Lower lobe of right lung (tissue), 2 donors: Measurements from ENCODE around the gene CDC45. TPM values are rescaled to one million over a fixed set of nuclear protein-coding genes. Genes with fewer than 3 reads are reported as not detected.

Experiments used
- ATAC-seq, 2 donors: fragments of 200-7000 bp; cut with Tn5 transposase; one replicate each; pipeline ENCODE4 v1.9.1; 2020 to 2022; ENCODE audit warnings: mild to moderate bottlenecking in 2 of 2, moderate library complexity in 2 of 2
- DNase-seq: peaks from one replicate; pipeline ENCODE4 v3.0.0-alpha.2; 2020
- H3K27ac ChIP-seq: fragments of 200-600 bp; one replicate; pipeline ENCODE4 v1.8.0; 2022
- H3K27me3 ChIP-seq: fragments of 200-600 bp; one replicate; pipeline ENCODE4 v1.8.0; 2022; ENCODE audit warnings: low read depth
- H3K36me3 ChIP-seq: fragments of 200-600 bp; one replicate; pipeline ENCODE4 v1.8.0; 2022; ENCODE audit warnings: mild to moderate bottlenecking
- H3K4me1 ChIP-seq: fragments of 200-600 bp; one replicate; pipeline ENCODE4 v1.8.0; 2022
- H3K4me3 ChIP-seq: fragments of 200-600 bp; one replicate; pipeline ENCODE4 v1.8.0; 2022; ENCODE audit warnings: mild to moderate bottlenecking
- H3K9me3 ChIP-seq: fragments of 200-600 bp; one replicate; pipeline ENCODE4 v1.8.0; 2022
- CTCF ChIP-seq: fragments of 200-600 bp; IDR thresholded peaks from one replicate; pipeline ENCODE4 v1.8.0; 2022; ENCODE audit warnings: antibody characterized with exemption, mild to moderate bottlenecking
- intact Hi-C: fragments of 100-400 bp; cut with DNase I; formaldehyde crosslinking; loops from one replicate; pipeline ENCODE4 v1.11.0; 2022
- total RNA-seq: library from RNA; stranded (reverse); fragmentation: NEBNext Ultra II Directional; extraction: Animal tissue kit (Norgen Biotek cat#: 25700); gene quantifications from one replicate; pipeline ENCODE4 v1.2.1, GENCODE V29; 2021
- donor health status: DM: no; HTN: yes; CAD: no; lungs with severe emphysema.

The CDC45 gene
- total RNA-seq, 1 donor from 2014 or later, result 1.4 TPM

GRCh38 chr22:19554834-19555404, 75.2 kb downstream of the CDC45 start:
- no peaks in the 10 kb centered on the region for H3K36me3 ChIP-seq
- no peaks in the 10 kb centered on the region for H3K27me3 ChIP-seq
- intact Hi-C loops, result no loop called here
- peaks cover 10% of the 10 kb centered on the region for H3K4me1 ChIP-seq
- DNase-seq (no peak), ATAC-seq (peak; percentile 65 to 67)
- H3K9me3 ChIP-seq, result no peaks in the 10 kb centered on the region
- peak overlapping the region; percentile 19 for H3K27ac ChIP-seq
- TF ChIP-seq CTCF, result peak; percentile 22
- H3K4me3 ChIP-seq, result no peak overlapping the region

- Histone ChIP-seq H3K4me3 (no peak overlapping the region), H3K4me1 (peaks cover 10% of the 10 kb centered on the region), H3K9me3 (no peaks in the 10 kb centered on the region), H3K36me3 (no peaks in the 10 kb centered on the region), H3K27me3 (no peaks in the 10 kb centered on the region), H3K27ac (no peak overlapping the region)
- intact Hi-C loops, result no loop called here
- no peak for TF ChIP-seq CTCF
- ATAC-seq (no peak), DNase-seq (no peak)
These were observed 75.9 kb downstream of the CDC45 start for GRCh38 chr22:19555651-19556050.

GRCh38 chr22:19556963-19557545, 77.3 kb downstream of the CDC45 start:
- TF ChIP-seq CTCF, result no peak
- no peaks in the 10 kb centered on the region for H3K36me3 ChIP-seq
- H3K27ac ChIP-seq, result no peak overlapping the region
- DNase-seq (no peak), ATAC-seq (no peak)
- no peaks in the 10 kb centered on the region for H3K9me3 ChIP-seq
- no peak overlapping the region for H3K4me3 ChIP-seq
- no peaks in the 10 kb centered on the region for H3K27me3 ChIP-seq
- peaks cover 10% of the 10 kb centered on the region for H3K4me1 ChIP-seq
- intact Hi-C loops, result no loop called here

- ATAC-seq (no peak), DNase-seq (no peak)
- Histone ChIP-seq H3K9me3 (no peaks in the 10 kb centered on the region), H3K27me3 (no peaks in the 10 kb centered on the region), H3K4me1 (peaks cover 10% of the 10 kb centered on the region), H3K36me3 (no peaks in the 10 kb centered on the region), H3K4me3 (no peak overlapping the region), H3K27ac (no peak overlapping the region)
- TF ChIP-seq CTCF, result no peak
- intact Hi-C loops, result no loop called here
These were observed 79.6 kb downstream of the CDC45 start for GRCh38 chr22:19559324-19559811.

GRCh38 chr22:19559956-19560355, 80.2 kb downstream of the CDC45 start:
- intact Hi-C loops, result no loop called here
- Histone ChIP-seq H3K27me3 (no peaks in the 10 kb centered on the region), H3K9me3 (no peaks in the 10 kb centered on the region), H3K4me1 (peaks cover 6% of the 10 kb centered on the region), H3K4me3 (no peak overlapping the region), H3K27ac (no peak overlapping the region), H3K36me3 (no peaks in the 10 kb centered on the region)
- DNase-seq (no peak), ATAC-seq (no peak)
- TF ChIP-seq CTCF, result no peak
